NCI-H2171 (cell line): Measurements from ENCODE around the gene CDCA4.

ENCODE experiments used
- DNase-seq: peaks from one replicate; lab custom pipeline; 2025; lab: John Stamatoyannopoulos, UW

Gene CDCA4

DNA sequence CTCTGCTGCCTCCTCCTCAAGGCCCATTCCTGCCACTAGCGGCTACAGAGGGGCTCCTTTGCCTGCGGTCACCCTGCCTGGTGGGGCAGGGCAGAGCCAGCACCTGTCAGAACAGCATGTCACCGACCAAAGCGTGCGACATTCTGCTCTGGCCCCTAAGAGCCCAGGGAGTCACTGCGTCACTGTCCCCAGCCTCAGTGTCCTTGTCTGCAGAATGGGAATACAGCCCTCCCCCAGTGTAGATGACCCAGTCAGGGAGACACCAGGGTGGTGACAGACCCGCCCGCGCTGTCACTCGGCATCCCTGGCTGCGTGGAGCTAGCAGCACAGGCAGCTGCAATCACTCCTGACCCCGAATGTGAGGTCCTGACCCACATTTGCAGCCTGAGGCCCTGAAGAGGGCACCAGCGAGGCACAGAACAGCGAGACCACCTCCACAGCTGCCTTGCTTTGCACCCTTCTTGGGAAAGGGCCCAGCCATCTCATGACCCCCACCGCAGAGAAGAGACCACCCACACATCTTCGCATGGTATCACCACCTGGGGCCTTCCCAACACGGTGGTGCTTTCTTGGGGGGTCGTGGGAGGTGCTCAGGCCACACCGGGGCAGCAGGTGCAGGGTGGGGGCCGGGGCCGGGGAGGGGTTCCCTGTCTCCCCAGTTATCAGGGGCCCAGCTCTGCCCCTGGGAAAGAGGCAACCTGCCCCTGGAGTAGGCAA is 45.2 kb downstream of the CDCA4 start:
- no peak for DNase-seq

DNA sequence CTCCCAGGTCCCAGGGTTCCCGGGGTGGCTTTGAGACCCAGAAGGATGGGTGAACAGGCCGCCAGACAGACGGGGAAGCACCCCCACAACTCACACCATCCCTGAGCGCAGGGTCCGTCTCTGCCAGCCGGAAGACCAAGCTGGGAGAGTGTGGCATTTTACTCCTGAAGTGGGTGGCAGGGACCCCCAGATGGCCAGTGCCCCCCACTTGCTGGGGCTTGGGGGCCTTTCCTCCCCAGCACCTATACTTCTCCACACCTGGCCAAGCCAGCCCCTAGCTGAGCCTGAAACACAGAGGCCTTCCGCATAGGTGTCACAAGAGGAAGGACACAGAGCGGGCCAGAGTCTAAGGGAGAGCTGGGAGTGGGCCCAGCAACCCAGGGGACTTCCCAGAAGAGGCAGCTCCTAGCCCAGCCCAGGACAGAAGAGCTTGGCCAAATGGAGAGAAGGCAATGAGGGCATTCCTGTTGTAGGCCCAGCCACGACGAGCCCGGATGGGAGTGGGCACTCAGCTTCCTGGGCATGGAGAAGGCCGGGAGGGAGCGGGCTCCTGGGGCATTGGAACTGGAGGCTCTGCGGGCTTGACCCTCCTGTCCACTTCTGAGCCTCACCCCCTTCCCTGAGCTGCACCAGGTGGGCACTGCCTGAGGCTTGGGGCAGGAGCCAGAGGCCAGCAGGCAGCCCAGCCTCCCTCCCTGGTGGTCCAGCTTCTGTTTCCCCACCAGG is 46.1 kb downstream of the CDCA4 start:
- no peak for DNase-seq

DNA sequence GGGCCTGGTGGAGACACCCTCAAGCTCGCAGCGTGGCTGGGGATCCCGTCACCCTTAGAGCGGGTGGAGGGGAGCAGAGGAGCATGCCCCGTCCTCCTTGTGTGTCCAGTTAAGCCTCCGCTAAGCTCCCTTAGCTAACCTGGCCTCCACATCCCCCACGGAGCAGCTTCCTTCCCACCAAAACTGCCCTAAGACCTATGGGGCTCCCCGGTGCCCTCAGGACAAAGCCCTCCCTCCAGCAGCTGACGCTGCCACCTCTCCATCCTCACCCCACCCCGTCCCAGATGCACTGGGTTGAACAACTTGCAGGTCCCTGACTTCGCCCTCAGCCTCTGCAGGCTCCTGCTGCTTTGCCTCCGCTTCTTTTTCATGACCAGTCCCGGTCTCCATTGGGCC is 46.7 kb downstream of the CDCA4 start:
- no peak for DNase-seq

DNA sequence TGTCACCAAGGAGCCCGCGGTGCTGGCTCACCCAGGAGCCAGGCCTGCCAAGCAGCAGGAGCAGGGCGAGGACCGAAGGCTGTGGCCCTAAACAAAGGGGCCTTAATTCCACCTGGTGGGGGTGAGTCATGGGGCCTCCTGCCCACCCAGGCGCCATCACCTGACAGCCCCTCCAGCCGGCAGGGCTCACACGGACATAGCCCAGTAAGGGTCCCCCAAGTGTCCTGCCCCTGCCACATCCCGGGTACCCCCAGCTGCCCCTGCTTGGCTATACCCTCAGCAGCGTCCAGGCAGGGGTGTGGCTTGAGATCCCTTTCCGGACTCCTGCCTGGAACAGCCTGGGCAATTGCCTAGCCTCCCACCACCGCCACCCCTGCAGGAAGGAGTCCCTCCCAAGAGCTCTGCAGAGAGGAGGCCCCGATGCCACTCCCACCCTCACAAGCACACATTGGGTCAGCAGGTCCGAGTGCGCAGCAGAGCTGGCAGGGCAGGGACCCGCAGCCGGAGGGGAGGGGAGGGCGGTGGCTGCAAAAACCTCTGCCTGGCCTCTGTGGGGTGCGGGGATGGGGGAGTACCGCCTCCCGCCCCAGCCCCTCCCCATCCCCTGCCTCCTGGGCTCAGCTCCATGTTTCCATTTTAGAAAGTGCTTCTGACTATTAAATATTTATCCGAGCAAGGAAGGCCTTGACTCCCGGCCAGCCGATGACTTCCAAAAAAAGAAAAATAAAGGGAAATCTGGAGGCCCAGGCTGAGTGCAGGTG is 47.3 kb downstream of the CDCA4 start:
- no peak for DNase-seq

DNA sequence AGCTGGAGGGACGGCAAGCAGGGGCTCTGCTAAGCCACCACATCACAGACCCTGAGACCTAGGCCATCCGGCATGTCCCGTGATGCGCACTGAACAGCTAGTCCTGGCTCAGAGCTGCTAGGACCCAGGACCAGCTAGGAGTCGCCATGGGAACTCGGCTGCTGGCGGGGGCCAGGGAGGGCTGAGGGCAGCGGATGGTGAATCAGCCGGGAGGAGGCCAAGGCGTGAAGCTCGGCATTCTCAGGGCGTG is 47.8 kb downstream of the CDCA4 start:
- no peak for DNase-seq

DNA sequence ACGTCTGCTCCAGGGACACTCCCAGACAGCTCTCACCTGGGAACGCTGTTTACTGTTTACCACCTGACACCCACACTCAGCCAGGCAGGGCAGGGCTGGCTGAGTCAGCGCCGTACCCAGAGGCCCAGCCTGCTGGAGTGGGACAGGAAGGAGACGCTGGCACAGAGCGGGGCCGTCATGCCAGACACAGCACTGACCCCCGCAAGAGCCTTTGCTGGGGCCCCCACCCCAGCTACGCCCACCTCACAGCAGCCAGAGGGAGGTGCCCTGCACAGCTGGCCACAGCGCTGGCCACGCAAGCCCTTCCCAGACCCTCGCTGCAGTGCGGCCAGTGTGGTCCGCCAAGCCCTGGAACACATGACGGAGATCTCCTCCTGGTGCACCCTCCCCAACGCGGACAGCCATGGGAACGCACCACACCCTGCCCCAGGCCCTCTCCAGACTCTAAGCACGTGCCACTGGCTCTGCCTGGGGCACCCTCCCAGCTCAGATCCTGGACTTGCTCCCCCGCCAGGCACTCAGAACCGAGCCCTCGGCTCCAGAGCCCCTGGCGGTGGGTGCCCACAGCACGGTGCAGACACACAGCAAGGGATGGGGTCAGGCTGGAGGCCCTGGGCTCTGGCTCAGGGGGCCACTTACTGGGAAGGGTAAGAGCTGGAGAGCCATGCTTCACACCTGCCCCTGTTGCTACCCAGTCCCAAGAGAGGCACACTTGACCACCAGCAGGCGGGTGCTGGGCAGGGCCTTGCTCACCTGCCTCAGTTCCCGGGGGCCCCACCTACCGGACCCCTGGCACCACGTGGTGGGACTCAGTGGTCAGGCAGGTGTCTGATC is 48.4 kb downstream of the CDCA4 start:
- peak; percentile 66 for DNase-seq

DNA sequence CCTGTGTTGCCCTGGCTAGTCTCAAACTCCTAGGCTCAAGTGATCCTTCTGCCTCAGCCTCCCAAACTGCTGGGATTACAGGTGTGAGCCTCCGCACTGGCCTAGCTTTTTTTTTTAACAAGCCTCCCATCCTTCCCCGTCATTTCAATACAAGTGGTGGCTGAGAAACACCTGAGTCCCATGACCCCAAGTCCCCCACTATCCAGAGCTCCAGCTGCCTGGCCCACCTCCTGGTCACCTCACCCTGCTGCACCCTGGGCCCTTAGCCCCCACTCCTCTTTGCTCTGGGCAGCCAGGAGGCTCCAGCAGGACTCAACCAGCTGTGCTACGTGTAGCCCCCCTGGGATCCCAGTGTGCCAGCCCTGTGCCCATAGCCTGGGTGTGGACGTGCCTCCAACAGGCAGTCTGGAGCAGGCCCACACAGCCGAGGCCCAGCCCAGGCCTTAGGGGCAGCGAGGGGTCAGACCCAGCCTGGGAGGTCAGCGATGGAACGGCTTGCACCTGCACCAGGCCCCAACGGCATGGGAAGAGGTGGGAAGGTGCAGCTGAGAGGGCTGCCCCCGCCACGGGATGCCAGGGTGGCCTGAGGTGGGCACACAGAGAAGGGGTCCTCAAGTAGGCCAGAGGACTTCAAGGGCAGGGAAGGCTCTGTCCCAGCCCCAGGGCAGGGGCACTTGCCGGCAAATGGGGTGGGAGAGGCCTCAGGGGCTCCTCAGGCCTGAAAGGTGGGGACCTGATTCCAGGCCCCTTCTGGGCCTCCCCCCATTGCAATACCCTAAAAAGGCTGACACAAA is 49.2 kb downstream of the CDCA4 start:
- DNase-seq = no peak

DNA sequence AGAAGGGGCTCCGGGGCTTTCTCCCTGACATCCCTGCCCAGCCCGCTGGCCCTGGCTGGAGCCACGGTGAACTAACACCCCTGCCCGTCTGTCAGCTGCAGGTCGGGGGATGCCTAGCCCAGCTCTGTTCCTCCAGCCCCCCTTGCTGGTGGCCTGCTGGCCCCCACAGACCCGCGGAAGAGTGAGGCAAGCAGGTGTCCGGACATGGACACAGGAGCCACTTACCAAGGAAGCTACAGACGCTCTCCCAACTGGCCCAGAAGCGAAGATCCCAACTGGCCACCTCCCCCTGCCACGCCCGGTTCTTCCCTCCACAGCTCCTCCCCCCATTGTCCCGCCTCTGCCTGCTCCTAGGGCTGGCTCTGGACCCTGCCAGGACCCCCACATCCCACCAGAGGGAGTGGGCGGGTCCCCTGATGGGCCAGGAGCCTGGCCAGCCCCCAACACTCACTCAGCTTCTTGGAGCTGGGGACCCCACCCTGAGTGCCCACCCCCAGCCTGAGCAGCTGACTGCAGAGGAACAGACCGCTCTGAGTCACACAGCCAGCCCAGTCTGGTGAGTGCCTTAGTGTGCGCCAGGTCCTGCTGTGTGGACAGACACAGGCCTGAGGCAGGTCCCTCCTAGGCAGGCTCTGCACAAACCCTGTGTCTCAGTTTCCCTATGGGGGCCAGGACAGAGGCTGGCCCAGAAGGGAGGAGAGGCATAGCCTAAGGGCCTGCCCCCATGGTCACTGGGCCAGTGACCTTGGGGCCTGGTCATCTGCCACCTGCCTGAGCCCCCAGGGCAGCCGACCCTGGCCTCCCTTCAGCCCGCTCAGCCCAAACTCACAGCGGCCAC is 50.4 kb downstream of the CDCA4 start:
- no peak for DNase-seq

DNA sequence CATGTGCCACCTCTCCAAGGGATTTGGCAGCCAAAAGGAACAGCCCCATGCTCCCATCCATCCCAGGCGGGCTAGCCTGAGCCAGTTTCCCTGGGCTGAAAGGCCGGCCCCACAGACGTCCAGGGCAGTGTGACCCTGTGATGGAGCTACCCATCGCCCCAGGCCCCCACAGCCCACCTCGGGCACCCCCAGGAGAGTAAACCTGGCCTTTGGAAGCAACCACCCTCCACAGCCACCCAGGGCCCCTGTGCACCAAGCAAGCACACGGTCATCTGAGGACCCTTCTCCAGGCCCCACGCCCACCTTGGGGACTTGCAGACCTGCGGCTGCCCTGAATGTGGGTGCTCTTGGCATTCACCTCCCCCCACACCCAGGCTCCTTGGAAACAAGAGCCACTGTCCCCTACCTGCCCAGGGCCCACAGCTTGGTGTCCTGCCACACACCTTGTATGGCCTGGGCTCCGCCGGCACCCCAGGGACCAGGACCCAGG is 51.1 kb downstream of the CDCA4 start:
- no peak for DNase-seq

DNA sequence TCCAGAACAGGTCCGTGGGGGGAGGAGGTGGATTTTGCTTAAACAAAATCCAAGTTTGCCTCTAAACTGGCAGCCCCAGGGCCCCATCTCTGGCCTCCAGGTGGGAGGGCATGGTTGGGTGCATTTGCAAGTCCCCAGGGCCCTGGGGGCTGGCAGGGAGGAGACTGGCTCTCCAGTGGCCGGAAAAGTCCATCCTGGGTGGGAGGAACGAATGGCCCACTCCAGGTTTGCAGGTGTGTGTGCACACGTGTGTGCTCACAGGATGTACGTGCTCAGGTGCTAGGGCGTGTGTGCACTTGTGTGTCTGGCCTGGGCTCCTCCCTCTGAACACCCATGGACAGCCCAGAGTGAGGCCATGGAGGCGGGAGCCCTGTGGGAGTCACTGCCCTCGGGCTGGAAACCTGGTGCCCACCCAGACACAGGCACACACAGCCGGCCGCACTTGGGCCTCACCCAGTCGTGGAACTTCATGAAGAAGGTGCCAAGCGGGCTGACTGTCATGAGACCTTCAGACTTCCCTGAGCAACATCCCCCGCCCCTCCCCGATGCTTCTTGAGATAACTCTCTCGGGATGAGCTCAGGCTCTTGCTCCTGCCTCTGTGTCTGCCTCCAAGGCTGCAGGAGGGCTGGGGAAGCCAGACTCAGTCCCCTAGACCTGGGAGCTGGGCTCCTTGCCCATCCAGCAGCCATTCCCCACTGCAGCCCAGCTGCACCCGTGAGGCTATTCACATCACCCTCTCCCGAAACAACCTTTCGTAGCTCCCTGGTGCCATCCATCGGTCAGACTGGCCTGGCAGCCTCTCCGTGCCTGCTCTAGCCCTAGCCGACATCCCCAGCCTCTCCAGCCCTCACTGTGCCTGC is 52.1 kb downstream of the CDCA4 start:
- DNase-seq = peak; percentile 45

DNA sequence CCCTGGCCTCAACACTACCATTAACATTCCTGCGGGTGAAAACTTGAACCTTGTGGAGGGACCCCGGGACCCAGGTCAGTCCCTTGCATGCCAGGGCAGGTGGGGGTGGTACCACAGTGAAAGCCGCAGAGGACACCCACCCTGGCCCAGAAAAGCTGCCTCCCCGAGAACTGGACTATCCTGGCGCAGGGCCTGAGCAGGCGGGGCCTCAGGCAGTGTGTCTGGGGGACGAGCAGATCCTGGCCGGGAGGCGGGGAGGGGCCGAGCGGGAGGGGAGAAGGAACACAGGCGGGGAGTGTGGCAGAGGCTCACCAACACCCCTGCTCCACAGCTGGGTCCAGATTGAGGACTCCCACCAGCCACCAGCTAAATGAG is 52.7 kb downstream of the CDCA4 start:
- no peak for DNase-seq

DNA sequence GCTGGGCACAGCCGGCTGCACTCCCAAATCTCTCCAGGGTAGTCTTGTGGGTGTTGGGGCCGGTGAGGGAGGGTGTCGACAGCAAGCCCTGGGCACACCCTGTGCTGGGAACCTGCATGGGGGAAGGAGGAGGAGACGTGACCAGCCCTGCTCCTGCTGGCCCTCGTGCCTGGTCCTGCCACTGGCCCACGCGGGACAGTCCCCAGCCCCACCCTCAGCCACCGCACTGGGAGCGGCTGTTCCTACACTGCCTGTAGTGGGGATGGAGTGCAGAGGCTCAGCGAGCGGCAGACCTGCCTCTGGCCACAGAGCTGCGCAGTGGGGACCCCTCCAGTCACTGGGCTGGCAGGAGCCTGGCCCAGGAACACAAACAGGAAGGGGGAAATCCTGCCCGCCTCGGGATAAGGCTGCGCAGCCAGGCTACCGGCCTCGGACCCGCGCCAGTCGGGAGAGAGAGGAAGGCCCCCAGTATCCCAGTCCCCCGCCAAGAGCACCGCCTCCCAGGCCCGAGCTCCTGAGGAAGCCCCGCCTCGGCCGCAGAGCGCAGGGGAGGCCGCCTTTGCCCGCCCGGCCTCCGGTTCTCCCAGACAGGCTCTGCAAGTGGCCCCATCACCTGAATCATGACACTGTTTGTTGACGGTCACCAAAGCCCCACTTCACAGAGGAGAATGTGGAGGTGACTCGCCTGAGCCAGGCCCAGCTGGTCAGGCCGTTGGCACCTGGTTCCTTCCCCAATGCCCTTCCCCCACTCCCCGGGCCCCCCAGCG is 53.3 kb downstream of the CDCA4 start:
- DNase-seq = no peak

DNA sequence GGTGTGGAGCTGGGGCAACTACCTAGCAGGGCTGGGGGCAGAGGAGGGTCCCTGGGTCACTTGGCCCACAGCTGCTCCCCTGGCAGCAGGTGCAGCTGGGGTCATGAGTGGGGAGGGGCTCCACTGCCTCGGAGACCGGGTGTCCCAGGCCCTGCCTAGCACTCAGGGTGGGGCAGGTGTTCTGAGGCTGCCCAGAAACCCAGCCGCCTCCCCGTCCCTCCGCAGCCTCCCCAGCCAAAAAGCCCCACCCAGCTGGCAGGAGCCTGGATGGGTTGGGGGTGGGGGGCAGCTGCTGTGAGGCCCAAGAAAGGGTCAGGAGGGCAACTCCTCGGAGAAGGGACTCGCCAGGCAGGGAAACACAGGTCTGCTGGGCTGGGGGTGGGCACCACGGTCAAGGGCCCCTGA is 53.9 kb downstream of the CDCA4 start:
- DNase-seq = no peak

DNA sequence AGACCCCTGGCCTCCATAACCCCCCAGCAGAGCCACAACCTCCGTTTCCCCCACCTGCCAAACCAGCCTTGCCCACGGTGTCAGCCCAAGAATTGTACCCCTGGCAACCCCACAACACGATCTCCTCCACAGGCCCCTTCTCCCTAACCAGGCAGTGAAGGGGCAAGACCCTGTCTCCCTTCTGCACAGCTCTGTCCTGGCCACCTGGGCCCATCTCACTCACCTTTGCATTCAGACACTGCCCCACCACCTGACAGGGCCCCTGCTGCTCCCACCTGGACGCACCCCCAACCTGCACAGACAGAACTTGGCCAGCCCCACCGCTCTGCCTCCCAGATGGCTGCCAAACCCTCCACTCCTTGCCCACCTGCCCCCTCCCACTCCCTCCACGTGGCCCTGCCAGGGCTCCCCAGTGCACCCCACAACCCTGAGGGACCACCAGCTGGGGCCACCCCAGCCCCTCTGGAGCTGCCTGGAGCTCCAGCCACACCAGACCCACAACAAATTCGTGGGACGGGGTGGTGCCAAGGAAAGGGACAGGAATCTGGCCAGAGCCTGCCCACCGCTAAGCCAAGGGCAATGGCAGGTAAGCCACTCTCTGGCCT is 54.5 kb downstream of the CDCA4 start:
- DNase-seq = no peak

DNA sequence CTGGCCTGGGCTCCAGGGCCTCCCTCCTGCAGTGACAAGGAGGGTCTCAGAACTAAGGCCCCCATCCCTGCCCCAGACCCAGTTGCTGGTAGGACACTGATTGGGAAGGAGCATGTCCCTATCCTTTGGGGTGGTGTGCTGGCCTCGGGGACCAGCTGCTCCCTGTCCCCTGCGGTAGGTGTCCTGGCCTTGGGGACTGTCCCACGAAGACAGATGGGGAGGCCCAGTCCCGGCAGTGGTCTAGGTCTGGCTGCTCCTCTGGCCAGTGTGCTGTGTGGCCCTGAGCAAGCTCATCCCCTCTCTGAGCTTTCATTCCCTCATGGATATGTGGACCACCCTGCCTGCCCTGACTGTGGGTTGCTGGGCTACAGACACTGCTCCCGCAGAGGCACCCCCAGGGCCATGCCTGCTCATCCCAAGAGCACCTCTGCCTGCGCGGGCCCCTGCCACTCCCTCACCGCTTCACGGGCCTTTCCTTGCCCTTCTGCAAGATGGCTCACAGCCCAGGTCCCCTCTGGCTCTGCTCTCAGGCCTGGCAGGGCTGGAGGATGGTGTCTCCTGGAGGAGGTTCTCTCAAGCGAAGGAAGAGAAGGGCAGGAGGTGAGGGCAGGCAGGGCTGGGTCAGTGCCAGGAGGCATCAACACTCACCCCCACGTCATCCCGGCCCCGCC is 55.2 kb downstream of the CDCA4 start:
- DNase-seq = no peak

DNA sequence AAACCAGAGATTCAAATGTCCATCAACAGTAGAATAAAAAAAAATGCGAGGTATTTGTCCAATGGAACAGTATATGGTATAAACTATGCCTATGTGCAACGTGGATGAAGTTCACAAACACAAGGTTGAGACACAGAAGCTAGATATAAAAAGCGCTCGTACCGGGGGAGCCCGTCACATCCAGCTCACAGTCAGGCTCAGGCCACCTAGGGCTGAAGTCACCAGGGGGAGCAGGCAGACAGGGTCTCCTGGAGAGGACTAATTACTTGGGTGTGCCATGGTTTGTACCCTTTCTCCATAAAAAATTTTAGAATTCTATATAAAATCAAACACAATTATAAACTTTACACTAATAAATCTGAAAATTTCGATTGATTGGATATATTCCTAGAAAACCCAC is 56.3 kb downstream of the CDCA4 start:
- DNase-seq = no peak
